ENCODE measurements around the gene MYO1H. TPM values are rescaled to one million over a fixed set of nuclear protein-coding genes. Genes with fewer than 3 reads are reported as not detected.

The MYO1H gene
- total RNA-seq, 4 donors from 2014 or later = not detected

DNA sequence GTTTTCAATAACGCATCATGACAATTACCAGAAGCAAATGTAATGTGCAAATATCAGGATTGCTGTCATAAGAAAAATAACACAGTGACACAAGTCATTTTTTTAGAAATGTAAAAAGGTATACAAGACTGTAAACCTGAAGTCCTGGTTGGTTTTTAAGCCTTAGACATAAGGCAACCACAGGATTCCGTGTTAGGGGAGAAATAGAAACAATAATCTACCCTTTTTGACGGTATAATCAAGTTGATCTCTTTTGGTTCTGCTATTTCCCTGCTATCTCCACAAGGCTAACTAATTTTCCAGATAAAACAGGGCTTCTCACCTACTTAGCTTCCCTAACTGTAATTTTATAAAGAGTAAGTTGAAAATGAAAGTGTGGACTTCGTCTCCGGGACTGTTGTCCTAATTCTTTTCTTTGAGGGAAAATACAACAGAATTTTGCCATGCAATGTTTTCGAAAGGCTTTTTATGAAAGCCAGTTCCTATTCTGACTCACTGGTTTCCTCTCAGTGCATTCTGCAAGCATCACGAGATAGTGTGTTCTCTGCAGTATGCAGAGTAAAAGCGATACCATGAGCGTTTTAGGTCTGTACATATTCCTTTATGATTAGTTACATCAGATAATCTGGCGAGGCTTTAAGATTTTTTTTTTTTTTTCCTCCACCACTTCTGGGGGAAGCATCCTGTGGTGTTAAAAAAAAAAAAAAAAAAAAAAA lies 10.6 kb downstream of the MYO1H start:
- 82% methylated on average over 10 of the region's 10 CpGs for WGBS
- Histone ChIP-seq H3K9me3 (no peaks in the 10 kb centered on the region), H3K4me1 (no peaks in the 10 kb centered on the region), H3K4me3 (peak overlapping the region in 1 of 4 donors; percentile 24), H3K27me3 (no peaks in the 10 kb centered on the region), H3K27ac (replicated peaks in 1 of 4) (no peak overlapping the region), H3K36me3 (no peaks in the 10 kb centered on the region)
- TF ChIP-seq POLR2AphosphoS5 (IDR thresholded peaks at IDR 0.05) (no peak), CTCF (IDR thresholded peaks at IDR 0.05) (no peak)
- intact Hi-C loops (cut with DNase I) = no loop called here
- no peak for DNase-seq (ENCODE audit: extremely low spot score)

DNA sequence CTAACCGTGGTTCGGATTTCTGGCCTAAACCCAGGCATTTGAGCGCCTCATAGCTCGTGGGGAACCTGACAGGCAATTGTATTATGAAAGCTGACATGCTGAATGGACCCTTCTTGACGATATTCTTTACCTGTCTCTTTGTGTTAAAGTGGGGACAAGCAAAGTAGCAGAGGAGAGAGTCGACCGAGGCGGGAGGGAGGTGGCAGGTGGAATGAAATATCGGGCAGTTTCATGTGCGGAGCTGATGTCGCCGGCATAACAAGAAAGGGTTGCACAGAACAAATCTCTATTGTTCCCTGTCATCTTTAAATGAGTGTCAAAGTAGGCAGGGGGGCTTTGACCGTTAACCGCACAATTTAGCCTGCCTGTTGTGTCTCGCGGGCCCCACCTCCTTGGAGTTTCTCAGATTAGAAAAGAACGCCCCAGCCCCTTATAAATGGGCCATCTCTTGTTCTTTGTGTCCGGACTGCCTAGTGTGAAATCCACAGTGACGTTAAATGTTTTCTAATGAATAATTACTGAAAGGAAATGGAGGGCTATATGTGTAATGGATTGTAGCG lies 11.5 kb downstream of the MYO1H start:
- no peak overlapping the region for H3K4me3 ChIP-seq
- no peaks in the 10 kb centered on the region for H3K9me3 ChIP-seq
- no peaks in the 10 kb centered on the region for H3K36me3 ChIP-seq
- H3K4me1 ChIP-seq = no peaks in the 10 kb centered on the region
- intact Hi-C loops (cut with DNase I) = no loop called here
- no peak for DNase-seq (ENCODE audit: extremely low spot score)
- no peak for TF ChIP-seq POLR2AphosphoS5 (IDR thresholded peaks at IDR 0.05)
- no peak for TF ChIP-seq EP300 (IDR thresholded peaks at IDR 0.05)
- TF ChIP-seq POLR2A (IDR thresholded peaks at IDR 0.05; ENCODE audit: low read depth) = no peak
- no peak for TF ChIP-seq CTCF (IDR thresholded peaks at IDR 0.05)
- no peaks in the 10 kb centered on the region for H3K27me3 ChIP-seq
- no peak overlapping the region for H3K27ac ChIP-seq (replicated peaks in 1 of 4)
- WGBS = 96% methylated on average over 20 of the region's 20 CpGs

DNA sequence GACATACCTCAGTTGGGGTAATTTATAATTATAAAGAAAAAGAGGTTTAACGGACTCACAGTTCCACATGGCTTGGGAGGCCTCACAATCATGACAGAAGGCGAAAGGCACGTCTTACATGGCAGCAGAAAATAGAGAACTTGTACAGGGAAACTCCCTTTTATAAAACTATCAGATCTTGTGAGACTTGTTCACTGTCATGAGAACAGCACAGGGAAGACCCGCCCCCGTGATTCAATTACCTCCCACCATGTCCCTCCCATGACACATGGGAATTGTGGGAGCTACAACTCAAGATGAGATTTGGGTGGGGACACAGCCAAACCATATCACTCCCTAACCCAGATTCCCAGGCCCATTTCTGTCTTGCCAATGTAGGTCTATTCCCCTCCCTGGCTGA lies 22.1 kb downstream of the MYO1H start:
- intact Hi-C loops (cut with DNase I) = no loop called here
- Histone ChIP-seq H3K27ac (replicated peaks in 1 of 4) (no peak overlapping the region), H3K4me1 (no peaks in the 10 kb centered on the region), H3K4me3 (no peak overlapping the region), H3K9me3 (no peaks in the 10 kb centered on the region), H3K36me3 (no peaks in the 10 kb centered on the region), H3K27me3 (no peaks in the 10 kb centered on the region)
- 89% methylated on average over 5 of the region's 5 CpGs for WGBS
- no peak for DNase-seq (ENCODE audit: extremely low spot score)
- TF ChIP-seq POLR2AphosphoS5 (IDR thresholded peaks at IDR 0.05) = no peak
- no peak for TF ChIP-seq EP300 (IDR thresholded peaks at IDR 0.05)
- no peak for TF ChIP-seq POLR2A (IDR thresholded peaks at IDR 0.05; ENCODE audit: low read depth)
- TF ChIP-seq CTCF (IDR thresholded peaks at IDR 0.05) = no peak

DNA sequence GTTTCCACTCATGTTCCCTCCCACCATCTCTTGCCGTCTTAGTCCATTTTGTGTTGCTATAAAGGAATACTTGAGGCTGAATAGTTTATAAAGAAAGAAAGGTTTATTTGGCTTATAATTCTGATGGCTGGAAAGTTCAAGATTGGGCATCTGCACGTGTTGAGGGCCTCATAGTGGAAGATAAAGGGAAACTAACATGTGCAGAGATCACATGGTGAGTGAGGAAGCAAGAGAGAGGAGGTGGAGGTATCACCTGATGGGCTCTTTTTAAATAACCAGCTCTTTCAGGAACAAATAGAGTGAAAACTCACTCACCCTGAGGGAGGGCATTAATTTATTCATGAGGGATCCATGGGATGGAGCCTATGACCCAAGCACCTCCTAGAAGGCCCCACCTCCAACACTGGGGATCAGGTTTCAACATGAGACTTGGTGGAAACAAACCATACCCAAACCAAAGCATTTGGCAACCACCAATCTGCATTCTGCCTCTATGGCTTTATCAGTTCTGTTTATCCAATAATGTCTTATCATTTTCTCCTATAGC lies 29.5 kb downstream of the MYO1H start:
- DNase-seq (ENCODE audit: extremely low spot score) = no peak
- Histone ChIP-seq H3K27ac (replicated peaks in 1 of 4) (no peak overlapping the region), H3K27me3 (no peaks in the 10 kb centered on the region), H3K4me3 (no peak overlapping the region), H3K36me3 (no peaks in the 10 kb centered on the region), H3K9me3 (no peaks in the 10 kb centered on the region), H3K4me1 (no peaks in the 10 kb centered on the region)
- TF ChIP-seq POLR2A (IDR thresholded peaks at IDR 0.05; ENCODE audit: low read depth) (no peak), EP300 (IDR thresholded peaks at IDR 0.05) (no peak), CTCF (IDR thresholded peaks at IDR 0.05) (no peak), POLR2AphosphoS5 (IDR thresholded peaks at IDR 0.05) (no peak)
- intact Hi-C loops (cut with DNase I) = no loop called here
- WGBS = 71% methylated on average over 2 of the region's 2 CpGs
